GM18508 (cell line): ENCODE data around the gene MORF4L1.
"Not testable (repeated sequence)": the region's sequence is repeated elsewhere in the genome, so short reads cannot be mapped to it uniquely, and the experiment has no call there.

Source experiments
- ATAC-seq: cut with Tn5 transposase; IDR thresholded peaks from one replicate; pipeline ENCODE4 v1.9.1; 2021; ENCODE audit warnings: moderate number of reproducible peaks; ENCODE audit not compliant: insufficient read depth, unreplicated experiment

MORF4L1 gene

GRCh38 chr15:78855746-78856145 lies 16.9 kb upstream of the MORF4L1 start:
- no peak for ATAC-seq

GRCh38 chr15:78859971-78860719 lies 12.5 kb upstream of the MORF4L1 start:
- ATAC-seq, result no peak

- ATAC-seq, result not testable (repeated sequence)
Measured at GRCh38 chr15:78865585-78865984, 7.1 kb upstream of the MORF4L1 start.

GRCh38 chr15:78866031-78866430 lies 6.7 kb upstream of the MORF4L1 start:
- not testable (repeated sequence) for ATAC-seq

GRCh38 chr15:78866803-78867202 lies 5.9 kb upstream of the MORF4L1 start:
- no peak for ATAC-seq

GRCh38 chr15:78868366-78868765 lies 4.3 kb upstream of the MORF4L1 start:
- ATAC-seq, result no peak

- not testable (repeated sequence) for ATAC-seq
Measured at GRCh38 chr15:78871483-78872127, 1.1 kb upstream of the MORF4L1 start.

- ATAC-seq, result peak; percentile 5
Measured at GRCh38 chr15:78872972-78873792, 492 bp downstream of the MORF4L1 start.

- no peak for ATAC-seq
Measured at GRCh38 chr15:78873793-78874765, 1.4 kb downstream of the MORF4L1 start.

- ATAC-seq, result no peak
Measured at GRCh38 chr15:78875107-78875914, 2.6 kb downstream of the MORF4L1 start.

GRCh38 chr15:78876954-78877353 lies 4.3 kb downstream of the MORF4L1 start:
- not testable (repeated sequence) for ATAC-seq

GRCh38 chr15:78878356-78878755 lies 5.7 kb downstream of the MORF4L1 start:
- ATAC-seq, result no peak

GRCh38 chr15:78879517-78880241 lies 7.0 kb downstream of the MORF4L1 start:
- no peak for ATAC-seq

- ATAC-seq, result no peak
Measured at GRCh38 chr15:78880242-78880533, 7.5 kb downstream of the MORF4L1 start.

GRCh38 chr15:78880813-78881212 lies 8.1 kb downstream of the MORF4L1 start:
- no peak for ATAC-seq

GRCh38 chr15:78881681-78882080 lies 9.0 kb downstream of the MORF4L1 start:
- ATAC-seq, result no peak

GRCh38 chr15:78889000-78889399 lies 16.3 kb downstream of the MORF4L1 start:
- ATAC-seq, result no peak

- no peak for ATAC-seq
Measured at GRCh38 chr15:78893538-78893937, 20.8 kb downstream of the MORF4L1 start.

- ATAC-seq, result no peak
Measured at GRCh38 chr15:78895471-78895870, 22.8 kb downstream of the MORF4L1 start.
